ENCODE measurements around the gene NMB. TPM values are rescaled to one million over a fixed set of nuclear protein-coding genes. Genes with fewer than 3 reads are reported as not detected.
"Not testable (repeated sequence)": the region's sequence is repeated elsewhere in the genome, so short reads cannot be mapped to it uniquely, and the experiment has no call there.

Gene NMB
- total RNA-seq, 3 donors from 2014 or later = 13.8 to 26.9 (median 15.7) TPM

GRCh38 chr15:84697236-84697990 is 39.4 kb upstream of the NMB start:
- no peak for DNase-seq (ENCODE audit: low spot score in 2 of 2)
- H3K4me1 ChIP-seq = peaks cover 0 to 5% of the 10 kb centered on the region in 2 donors
- no peaks in the 10 kb centered on the region for H3K36me3 ChIP-seq
- H3K27me3 ChIP-seq = no peaks in the 10 kb centered on the region
- intact Hi-C loops (cut with DNase I; ENCODE audit: low total_unique reads) = no loop called here
- H3K27ac ChIP-seq = no peak overlapping the region
- no peaks in the 10 kb centered on the region for H3K9me3 ChIP-seq
- no peak overlapping the region for H3K4me3 ChIP-seq
- TF ChIP-seq, protein P1, sequence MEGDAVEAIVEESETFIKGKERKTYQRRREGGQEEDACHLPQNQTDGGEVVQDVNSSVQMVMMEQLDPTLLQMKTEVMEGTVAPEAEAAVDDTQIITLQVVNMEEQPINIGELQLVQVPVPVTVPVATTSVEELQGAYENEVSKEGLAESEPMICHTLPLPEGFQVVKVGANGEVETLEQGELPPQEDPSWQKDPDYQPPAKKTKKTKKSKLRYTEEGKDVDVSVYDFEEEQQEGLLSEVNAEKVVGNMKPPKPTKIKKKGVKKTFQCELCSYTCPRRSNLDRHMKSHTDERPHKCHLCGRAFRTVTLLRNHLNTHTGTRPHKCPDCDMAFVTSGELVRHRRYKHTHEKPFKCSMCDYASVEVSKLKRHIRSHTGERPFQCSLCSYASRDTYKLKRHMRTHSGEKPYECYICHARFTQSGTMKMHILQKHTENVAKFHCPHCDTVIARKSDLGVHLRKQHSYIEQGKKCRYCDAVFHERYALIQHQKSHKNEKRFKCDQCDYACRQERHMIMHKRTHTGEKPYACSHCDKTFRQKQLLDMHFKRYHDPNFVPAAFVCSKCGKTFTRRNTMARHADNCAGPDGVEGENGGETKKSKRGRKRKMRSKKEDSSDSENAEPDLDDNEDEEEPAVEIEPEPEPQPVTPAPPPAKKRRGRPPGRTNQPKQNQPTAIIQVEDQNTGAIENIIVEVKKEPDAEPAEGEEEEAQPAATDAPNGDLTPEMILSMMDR (IDR thresholded peaks at IDR 0.05) = no peak
- no peak for TF ChIP-seq POLR2AphosphoS5 (IDR thresholded peaks at IDR 0.05)
- TF ChIP-seq POLR2A (IDR thresholded peaks at IDR 0.05) = no peak

DNA sequence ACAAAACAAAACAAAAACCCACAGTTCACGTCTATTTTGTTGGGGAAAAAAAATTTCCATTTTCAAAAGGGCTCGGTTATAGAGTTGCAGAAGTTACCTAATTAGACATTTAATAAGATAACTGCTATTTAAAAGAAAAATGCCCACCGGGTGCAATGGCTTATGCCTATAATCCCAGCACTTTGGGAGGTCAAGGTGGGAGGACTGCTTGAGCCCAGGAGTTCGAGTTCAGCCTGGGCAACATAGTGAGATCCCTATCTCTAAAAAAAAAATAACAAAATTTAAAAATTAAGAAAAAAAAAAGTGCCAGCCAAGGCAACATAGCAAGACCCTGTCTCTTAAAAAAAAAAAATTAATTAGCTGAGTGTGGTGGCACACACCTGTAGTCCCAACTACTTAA is 38.8 kb upstream of the NMB start:
- no peaks in the 10 kb centered on the region for H3K27me3 ChIP-seq
- intact Hi-C loops (cut with DNase I; ENCODE audit: low total_unique reads) = no loop called here
- no peak for TF ChIP-seq POLR2AphosphoS5 (IDR thresholded peaks at IDR 0.05)
- no peak for TF ChIP-seq POLR2A (IDR thresholded peaks at IDR 0.05)
- TF ChIP-seq, protein P1 (IDR thresholded peaks at IDR 0.05) = no peak

DNA sequence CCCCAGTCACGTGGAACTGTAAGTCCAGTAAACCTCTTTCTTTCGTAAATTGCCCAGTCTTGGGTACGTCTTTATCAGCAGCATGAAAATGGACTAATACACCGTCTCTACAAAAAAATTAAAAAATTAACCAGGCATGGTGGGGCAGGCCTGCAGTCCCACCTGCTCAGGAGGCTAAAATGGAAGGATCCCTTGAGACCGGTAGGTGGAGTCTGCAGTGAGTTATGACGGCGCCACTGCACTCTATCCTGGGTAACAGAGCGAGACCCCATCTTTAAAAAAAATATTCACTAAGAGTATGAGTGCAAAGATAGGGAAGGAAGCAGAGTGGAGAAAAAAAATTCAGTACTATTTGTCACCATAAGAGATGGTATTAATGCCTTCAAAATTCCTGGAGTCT is 32.3 kb upstream of the NMB start:
- no peaks in the 10 kb centered on the region for H3K9me3 ChIP-seq
- H3K27ac ChIP-seq = no peak overlapping the region
- no peaks in the 10 kb centered on the region for H3K27me3 ChIP-seq
- intact Hi-C loops (cut with DNase I; ENCODE audit: low total_unique reads) = no loop called here
- DNase-seq (ENCODE audit: low spot score in 2 of 2) = no peak
- TF ChIP-seq, protein P1 (IDR thresholded peaks at IDR 0.05) = no peak
- TF ChIP-seq POLR2AphosphoS5 (IDR thresholded peaks at IDR 0.05) (no peak), POLR2A (IDR thresholded peaks at IDR 0.05) (no peak)
- H3K36me3 ChIP-seq = no peaks in the 10 kb centered on the region
- no peaks in the 10 kb centered on the region for H3K4me1 ChIP-seq
- H3K4me3 ChIP-seq = no peak overlapping the region

More for the DNA sequence above, 38.8 kb upstream of the NMB start:
- no peak for DNase-seq (ENCODE audit: low spot score in 2 of 2)
- Histone ChIP-seq H3K9me3 (no peaks in the 10 kb centered on the region), H3K4me1 (peaks cover 0 to 5% of the 10 kb centered on the region in 2 donors), H3K36me3 (no peaks in the 10 kb centered on the region), H3K4me3 (no peak overlapping the region), H3K27ac (no peak overlapping the region)

- H3K27me3 ChIP-seq = no peaks in the 10 kb centered on the region
- no peak for DNase-seq (ENCODE audit: low spot score in 2 of 2)
- H3K9me3 ChIP-seq = no peaks in the 10 kb centered on the region
- intact Hi-C loops (cut with DNase I; ENCODE audit: low total_unique reads) = no loop called here
- TF ChIP-seq POLR2AphosphoS5 (IDR thresholded peaks at IDR 0.05) (no peak), POLR2A (IDR thresholded peaks at IDR 0.05) (no peak)
- TF ChIP-seq, protein P1 (IDR thresholded peaks at IDR 0.05) = no peak
- no peak overlapping the region for H3K27ac ChIP-seq
- no peaks in the 10 kb centered on the region for H3K36me3 ChIP-seq
- no peak overlapping the region for H3K4me3 ChIP-seq
- H3K4me1 ChIP-seq = no peaks in the 10 kb centered on the region
Observed at GRCh38 chr15:84689858-84690257, 31.9 kb upstream of the NMB start.

DNA sequence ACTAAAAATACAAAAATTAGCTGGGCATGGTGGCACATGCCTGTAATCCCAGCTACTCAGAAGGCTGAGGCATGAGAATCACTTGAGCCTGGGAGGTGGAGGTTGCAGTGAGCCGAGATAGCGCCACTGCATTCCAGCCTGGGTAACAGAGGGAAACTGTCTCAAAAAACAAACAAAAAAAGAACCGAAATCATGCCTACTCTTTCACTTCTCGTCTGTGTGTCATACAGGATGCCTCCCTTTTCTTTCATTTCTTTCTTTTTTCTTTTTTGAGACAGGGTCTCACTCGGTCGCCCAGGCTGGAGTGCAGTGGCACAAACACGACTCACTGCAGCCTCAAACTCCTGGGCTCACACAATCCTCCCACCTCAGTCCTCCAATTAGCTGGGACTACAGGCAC is 28.4 kb upstream of the NMB start:
- H3K27ac ChIP-seq; DNase-seq (ENCODE audit: low spot score in 2 of 2); H3K4me3 ChIP-seq; H3K9me3 ChIP-seq; intact Hi-C loops (cut with DNase I; ENCODE audit: low total_unique reads); H3K4me1 ChIP-seq; H3K36me3 ChIP-seq; H3K27me3 ChIP-seq: not testable (repeated sequence)

All from breast epithelium (tissue), 4 donors.